Femur (tissue), 1 donor: ENCODE measurements around the gene PITPNM3.

Experiments used
- DNase-seq: peaks from one replicate; pipeline ENCODE4 v3.0.0-alpha.2; 2017

Gene PITPNM3

DNA sequence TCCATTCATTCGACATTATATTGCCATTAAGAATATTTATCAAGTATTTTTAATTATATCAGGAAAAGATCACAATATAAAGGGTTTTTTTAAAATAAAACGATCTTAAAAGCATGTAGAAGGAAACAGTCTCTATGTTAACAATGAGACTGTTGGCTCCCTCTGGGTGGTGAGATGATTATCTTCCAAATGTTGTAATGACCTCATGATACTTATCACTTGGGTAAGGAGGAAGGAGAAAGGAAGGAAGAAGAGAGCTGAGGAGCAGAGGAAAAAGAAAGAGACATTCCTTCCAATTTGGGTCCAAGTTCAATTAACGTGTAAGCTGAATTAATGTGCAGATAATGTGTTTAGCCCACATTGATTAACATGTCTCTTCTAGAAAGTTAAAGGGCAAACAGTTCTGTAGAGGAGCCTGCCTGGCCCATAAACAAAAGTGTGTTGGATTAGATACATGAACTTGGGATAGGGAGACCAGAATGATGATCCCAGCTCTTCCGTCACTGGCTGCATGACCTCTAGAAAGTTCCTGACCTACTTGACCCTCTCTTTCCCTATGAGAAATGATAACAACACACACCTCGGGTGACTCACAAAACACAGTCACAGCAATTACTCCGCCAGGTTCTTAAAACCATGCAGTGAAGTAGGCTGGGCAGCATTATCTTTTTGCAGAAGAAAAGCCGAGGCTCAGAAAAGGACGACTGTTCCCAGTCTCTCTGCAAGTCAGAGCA, 80.1 kb downstream of the PITPNM3 start:
- DNase-seq, result no peak

- no peak for DNase-seq
Observed at GRCh38 chr17:6475411-6475810, 80.9 kb downstream of the PITPNM3 start.

DNA sequence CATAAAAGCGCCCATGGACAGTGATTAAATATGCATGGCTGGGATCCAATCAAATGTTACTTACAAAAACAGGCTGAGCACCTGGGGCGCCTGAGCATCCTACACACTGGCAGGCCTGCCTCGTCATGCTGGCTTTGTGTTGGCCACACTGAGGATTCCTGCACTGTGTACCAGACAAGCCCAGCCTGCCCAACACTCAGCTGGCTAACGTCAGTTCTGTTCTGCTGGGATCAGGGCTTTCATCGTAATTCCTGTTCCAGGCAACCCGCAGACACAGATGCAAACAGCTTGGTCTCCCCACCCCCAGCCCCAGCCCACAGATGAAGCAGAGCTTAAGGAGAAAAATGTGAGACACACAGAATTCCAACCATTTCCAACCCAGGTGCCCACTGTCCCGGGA, 81.4 kb downstream of the PITPNM3 start:
- DNase-seq, result no peak

- DNase-seq, result no peak
Observed at GRCh38 chr17:6474376-6474775, 82.0 kb downstream of the PITPNM3 start.

GRCh38 chr17:6473128-6473767, 83.1 kb downstream of the PITPNM3 start:
- DNase-seq, result peak; percentile 87

DNA sequence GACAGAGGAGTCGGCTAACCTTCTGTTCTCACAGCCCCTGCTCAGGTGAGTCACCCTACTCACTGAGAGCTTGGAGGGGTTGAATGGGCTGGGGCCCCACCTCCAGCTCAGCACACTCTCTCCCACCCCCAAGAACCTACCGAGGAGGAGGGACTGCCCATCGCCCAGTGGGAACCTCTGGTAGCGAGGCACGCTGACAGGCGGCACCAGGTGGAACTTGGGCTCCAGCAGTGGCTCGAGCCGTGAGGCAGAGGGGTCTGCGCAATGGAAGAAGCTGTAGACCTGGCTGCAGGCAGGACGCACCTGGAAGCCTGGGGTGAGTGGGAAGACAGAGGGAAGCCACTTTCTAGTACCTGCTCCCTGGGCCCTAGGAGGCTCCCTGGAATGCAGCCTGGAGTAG, 83.8 kb downstream of the PITPNM3 start:
- DNase-seq, result no peak

DNA sequence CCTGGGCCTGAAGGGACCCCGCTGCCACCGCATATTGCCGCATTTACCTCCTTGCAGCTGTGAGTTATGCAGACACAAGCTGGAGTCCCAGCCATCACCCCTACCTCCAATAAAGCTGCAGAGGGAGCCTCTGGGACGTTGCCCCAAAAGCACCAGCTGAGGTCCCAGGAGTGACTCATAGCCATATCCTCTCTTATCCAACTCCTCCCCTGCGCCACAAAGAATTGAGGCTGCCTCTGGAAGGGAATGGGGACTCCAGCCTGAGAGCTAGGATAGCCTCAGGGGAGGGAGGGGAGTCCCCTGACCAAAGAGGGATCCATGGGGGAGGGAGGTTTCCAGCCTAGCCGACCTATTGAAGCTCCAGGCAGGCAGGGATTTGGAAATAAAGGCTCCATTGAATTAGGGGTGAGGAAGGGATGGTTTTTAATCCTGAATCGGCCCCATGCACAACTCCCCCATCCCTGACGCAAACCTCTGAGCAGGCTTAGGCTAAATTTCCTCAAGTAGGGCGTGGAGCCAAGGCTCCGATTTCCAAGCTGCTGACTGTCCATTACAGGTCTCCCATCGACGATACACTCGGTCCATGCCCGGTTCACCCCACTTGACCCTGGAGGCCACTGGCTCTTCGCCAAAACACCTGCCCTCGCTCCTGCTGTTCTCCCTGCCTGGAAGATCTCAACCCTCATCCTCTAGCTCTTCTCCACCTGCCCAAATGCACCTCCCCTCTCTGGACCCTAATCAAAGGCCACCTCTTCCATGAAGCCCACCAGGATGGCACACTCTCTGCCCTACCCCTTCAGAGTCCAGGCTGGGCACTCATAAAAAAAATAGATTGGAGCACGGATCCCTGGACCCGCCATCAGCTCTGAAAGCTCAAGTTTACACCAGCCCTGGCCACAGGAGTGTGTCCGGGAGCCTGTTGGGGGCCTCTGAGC, 84.6 kb downstream of the PITPNM3 start:
- no peak for DNase-seq

GRCh38 chr17:6470751-6471521, 85.4 kb downstream of the PITPNM3 start:
- DNase-seq, result no peak

DNA sequence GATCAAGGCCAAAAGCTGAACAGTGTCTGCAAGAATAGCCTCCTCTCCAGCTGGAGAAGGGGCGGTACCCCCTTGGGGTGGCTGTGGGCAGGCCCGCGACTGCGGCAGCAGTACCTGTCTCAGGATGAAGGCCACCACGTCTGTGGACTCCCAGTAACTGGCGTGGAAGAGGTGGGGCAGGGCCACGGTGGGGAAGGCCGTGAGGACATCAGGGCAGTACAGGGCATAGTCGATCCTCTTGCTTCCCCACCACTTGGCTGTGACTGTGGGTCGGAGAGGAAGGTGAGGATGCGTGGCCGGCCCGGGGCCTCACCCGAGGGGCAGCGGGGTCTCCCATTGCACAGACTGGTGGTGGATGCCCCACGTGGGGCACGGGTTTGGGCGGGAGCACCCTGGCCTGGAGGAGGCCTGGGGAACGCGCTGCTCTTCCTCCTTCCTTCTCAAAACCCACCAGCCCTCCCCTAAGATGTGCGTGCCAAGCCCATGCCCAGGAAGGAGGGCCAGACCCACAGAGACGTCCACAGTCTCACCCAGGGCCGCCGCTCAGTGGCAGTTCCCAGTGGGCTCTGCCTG, 86.1 kb downstream of the PITPNM3 start:
- no peak for DNase-seq

GRCh38 chr17:6468051-6468790, 88.1 kb downstream of the PITPNM3 start:
- DNase-seq, result no peak

DNA sequence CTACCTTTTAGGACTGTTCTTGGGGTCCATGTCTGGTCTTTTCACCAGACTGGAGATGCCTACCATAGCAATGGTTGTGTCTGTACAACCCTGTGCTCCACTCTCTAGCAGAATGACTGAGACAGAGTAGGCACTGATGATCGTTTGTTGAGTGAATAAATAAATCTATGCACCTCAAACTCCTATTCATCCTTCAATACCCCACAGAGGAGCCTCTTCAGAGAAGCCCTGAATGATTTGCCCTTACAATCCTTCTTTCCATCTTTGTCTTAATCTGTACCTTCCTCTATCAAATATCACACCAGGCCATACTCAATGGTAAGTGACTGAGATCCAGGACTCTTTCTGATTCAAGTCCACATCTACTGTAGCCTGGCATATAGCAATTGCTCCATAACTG, 88.8 kb downstream of the PITPNM3 start:
- DNase-seq, result no peak

- no peak for DNase-seq
Observed at GRCh38 chr17:6465206-6466003, 91.0 kb downstream of the PITPNM3 start.

DNA sequence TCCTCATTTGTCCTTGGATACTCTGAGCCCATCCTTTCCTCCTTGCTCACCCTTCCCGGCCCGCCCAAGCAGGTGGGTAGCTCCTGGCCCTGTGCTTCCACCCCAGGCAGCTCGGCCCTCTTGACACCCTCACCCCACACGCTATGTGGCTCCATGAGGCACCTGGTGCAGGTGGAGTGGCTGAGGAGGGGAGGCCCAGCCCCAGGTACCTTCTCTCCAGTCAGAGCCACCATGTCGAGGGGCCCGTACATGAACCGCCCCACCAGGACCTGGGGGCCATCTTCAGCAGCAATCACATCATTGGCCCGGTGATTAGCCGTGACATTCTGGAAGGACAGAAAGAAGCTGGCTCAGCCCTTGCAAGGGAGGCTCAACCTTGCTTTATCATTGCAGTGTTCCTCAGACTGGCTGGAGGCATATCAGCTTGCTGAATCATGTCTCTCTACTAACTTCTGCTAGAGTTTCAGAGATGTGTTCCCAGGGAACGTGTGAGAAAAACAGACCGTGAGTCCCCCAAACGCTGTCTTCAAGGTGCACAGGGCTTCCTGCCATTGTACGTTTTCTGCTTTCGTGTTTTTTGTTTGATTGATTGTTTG, 91.8 kb downstream of the PITPNM3 start:
- no peak for DNase-seq

DNA sequence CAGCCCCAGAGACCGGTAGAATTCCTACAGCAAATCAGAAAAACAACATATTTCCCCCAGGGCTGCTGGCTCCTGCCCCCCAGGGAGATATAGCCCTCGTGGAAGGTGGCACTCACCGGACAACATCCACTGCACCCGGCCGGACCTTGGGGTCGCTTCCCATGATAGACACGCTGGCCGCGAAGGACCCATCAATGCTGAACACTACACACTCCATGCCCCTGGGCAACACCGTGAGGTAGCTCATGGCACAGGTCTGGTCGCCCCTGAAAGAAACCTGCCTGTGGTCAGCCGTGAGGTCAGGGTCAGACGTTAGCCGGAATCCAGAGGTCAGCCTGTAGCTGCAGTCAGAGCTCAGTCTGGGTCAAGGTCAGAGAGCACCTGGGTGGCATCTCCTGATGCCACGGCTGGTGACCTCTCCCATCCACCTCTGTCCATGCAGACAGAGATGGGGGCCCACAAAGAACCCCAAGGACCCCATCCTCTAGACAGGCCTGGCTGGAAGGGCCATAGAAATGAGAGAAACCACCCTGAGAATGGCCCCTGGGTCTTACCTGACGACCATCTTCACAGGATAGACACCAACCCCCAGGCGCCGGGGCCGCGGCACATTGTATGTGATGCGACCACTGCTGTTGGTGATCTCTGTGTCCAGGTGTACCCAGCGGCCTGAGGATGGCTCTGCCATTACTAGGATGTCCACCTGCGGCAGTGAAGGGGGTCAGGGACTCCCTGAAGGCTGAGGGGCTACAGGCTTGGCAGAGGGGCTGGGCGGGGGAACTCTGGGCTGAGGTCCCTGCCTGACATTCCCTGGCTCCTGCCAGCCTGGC, 92.5 kb downstream of the PITPNM3 start:
- DNase-seq, result no peak

- no peak for DNase-seq
Observed at GRCh38 chr17:6462692-6463091, 93.7 kb downstream of the PITPNM3 start.

DNA sequence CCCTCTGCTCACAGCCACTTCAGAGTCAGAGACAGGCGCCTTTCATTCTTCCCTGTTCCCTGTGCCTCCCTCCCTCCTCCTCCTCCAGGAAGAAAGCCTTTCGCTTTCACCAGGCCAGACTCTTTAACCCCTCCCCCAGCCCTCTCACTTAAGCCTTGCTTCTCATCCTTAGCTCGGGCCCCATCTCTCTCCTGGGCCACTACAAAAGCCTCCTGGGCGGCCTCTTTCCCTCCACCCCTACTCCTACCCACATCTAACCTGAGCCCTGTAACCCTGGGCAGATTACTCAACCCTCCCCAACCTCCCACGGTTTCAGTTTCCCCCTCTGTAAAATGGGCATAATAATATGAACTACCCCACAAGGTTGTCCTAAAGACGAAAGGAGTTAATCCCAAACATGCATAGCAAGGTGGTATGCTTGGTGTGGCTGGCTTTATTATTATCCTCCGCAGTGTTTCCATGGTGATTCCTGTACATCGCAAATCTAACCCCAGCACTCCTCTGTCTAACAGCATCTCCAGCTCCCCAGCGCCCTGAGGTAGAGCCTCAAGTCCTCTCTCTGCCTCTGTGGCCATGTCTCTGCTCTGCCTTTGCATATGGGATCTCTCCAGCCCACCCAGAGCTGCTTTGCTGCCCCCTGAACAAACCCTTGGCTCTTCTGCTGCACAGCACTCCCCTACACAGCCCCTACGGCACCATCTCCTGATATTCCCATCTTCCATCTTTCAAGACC, 94.4 kb downstream of the PITPNM3 start:
- DNase-seq, result no peak

- no peak for DNase-seq
Observed at GRCh38 chr17:6461246-6461645, 95.1 kb downstream of the PITPNM3 start.

GRCh38 chr17:6460531-6461161, 95.7 kb downstream of the PITPNM3 start:
- no peak for DNase-seq
